GM18517 (cell line): ENCODE measurements around the gene WNT10A.
"Not testable (repeated sequence)": the region's sequence is repeated elsewhere in the genome, so short reads cannot be mapped to it uniquely, and the experiment has no call there.

Source experiments
- ATAC-seq: cut with Tn5 transposase; IDR thresholded peaks from one replicate; pipeline ENCODE4 v1.9.1; 2021; ENCODE audit warnings: mild to moderate bottlenecking, moderate library complexity; ENCODE audit not compliant: unreplicated experiment

The WNT10A gene

GRCh38 chr2:218927876-218928275 lies 47.2 kb downstream of the WNT10A start:
- ATAC-seq: no peak

GRCh38 chr2:218930488-218930887 lies 49.8 kb downstream of the WNT10A start:
- ATAC-seq: not testable (repeated sequence)

GRCh38 chr2:218931751-218932150 lies 51.1 kb downstream of the WNT10A start:
- not testable (repeated sequence) for ATAC-seq
